GM10266 (cell line): ENCODE results near the gene ATP1A2.

Source experiments
- DNase-seq: peaks from one replicate; pipeline ENCODE4 v3.0.0; 2012; ENCODE audit errors: extremely low spot score
- CTCF ChIP-seq: IDR thresholded peaks from 2 replicates; pipeline ENCODE4 v1.5.1; 2012; ENCODE audit warnings: mild to moderate bottlenecking, low read depth; ENCODE audit not compliant: control insufficient read depth, insufficient read depth; ENCODE audit errors: missing control alignments

The ATP1A2 gene

GRCh38 chr1:160134791-160135572, 19.4 kb downstream of the ATP1A2 start:
- no peak for TF ChIP-seq CTCF

GRCh38 chr1:160136121-160136925, 20.8 kb downstream of the ATP1A2 start:
- TF ChIP-seq CTCF, result no peak
- no peak for DNase-seq

More at GRCh38 chr1:160134791-160135572, 19.4 kb downstream of the ATP1A2 start:
- no peak for DNase-seq

- no peak for TF ChIP-seq CTCF
- DNase-seq, result no peak
These were observed 21.3 kb downstream of the ATP1A2 start for GRCh38 chr1:160136926-160137200.

GRCh38 chr1:160137216-160137862, 21.8 kb downstream of the ATP1A2 start:
- no peak for TF ChIP-seq CTCF
- DNase-seq, result no peak

GRCh38 chr1:160139840-160140239, 24.3 kb downstream of the ATP1A2 start:
- DNase-seq, result no peak
- TF ChIP-seq CTCF, result no peak

- no peak for DNase-seq
- no peak for TF ChIP-seq CTCF
These were observed 28.1 kb downstream of the ATP1A2 start for GRCh38 chr1:160143695-160144094.
